Heart left ventricle (tissue), 16 donors: ENCODE measurements around the gene SYP. TPM values are rescaled to one million over a fixed set of nuclear protein-coding genes. Genes with fewer than 3 reads are reported as not detected.
A peak's percentile ranks its signal among the peaks of the same experiment; 100 is the strongest.

Source experiments
- ATAC-seq, 4 donors: fragments of 200-7000 bp; cut with Tn5 transposase; one replicate each; pipeline ENCODE4 v1.9.1; 2020 to 2022; ENCODE audit warnings: moderate library complexity in 4 of 4, mild to moderate bottlenecking in 3 of 4, moderate number of reproducible peaks in 1 of 4
- DNase-seq, 5 donors: peaks; one replicate each; pipeline ENCODE4 v3.0.0-alpha.2; 2020
- H3K27ac ChIP-seq, 12 donors: fragments of 200-600 bp; sonication (generic) in 4 of 12; one replicate each; pipeline versions ENCODE4 v1.5.0 to v1.8.0; 2016 to 2022; ENCODE audit warnings: mild to moderate bottlenecking in 2 of 12
- H3K27me3 ChIP-seq, 9 donors: fragments of 200-600 bp; sonication (generic) in 2 of 9; one replicate each; pipeline versions ENCODE4 v1.5.1 to v1.8.0; 2016 to 2022; ENCODE audit warnings: mild to moderate bottlenecking in 3 of 9
- H3K36me3 ChIP-seq, 9 donors: fragments of 200-600 bp; sonication (generic) in 2 of 9; one replicate each; pipeline versions ENCODE4 v1.5.0 to v1.8.0; 2018 to 2022; ENCODE audit warnings: mild to moderate bottlenecking in 2 of 9
- H3K4me1 ChIP-seq, 12 donors: fragments of 200-600 bp; sonication (generic) in 4 of 12; one replicate each; pipeline versions ENCODE4 v1.5.0 to v1.8.0; 2016 to 2022; ENCODE audit warnings: mild to moderate bottlenecking in 3 of 12
- H3K4me3 ChIP-seq, 12 donors: fragments of 200-600 bp; sonication (generic) in 4 of 12; one replicate each; pipeline versions ENCODE4 v1.5.0 to v1.8.0; 2017 to 2022; ENCODE audit warnings: mild to moderate bottlenecking in 9 of 12, moderate library complexity in 4 of 12
- H3K9me3 ChIP-seq, 12 donors: fragments of 200-600 bp; sonication (generic) in 4 of 12; one replicate each; pipeline versions ENCODE4 v1.5.0 to v1.8.0; 2016 to 2022; ENCODE audit warnings: mild to moderate bottlenecking in 1 of 12
- POLR2A ChIP-seq, 2 donors: fragments of 450-650 bp; IDR thresholded peaks; one replicate each; pipeline ENCODE4 v1.6.1; 2017; ENCODE audit warnings: antibody characterized with exemption in 2 of 2, mild to moderate bottlenecking in 2 of 2, moderate library complexity in 2 of 2
- WGBS, 4 donors: extraction: QIAGEN DNeasy Blood & Tissue Kit in 2 of 4; methylation state at CpG; one replicate each; pipeline versions ENCODE4 v1.1.5 to v1.1.7; 2013 to 2018; 5-methylcytosine and 5-hydroxymethylcytosine counted together
- intact Hi-C, 10 donors: fragments of 100-400 bp; cut with DNase I; formaldehyde crosslinking; loops; one replicate each; pipeline versions ENCODE4 v1.11.1 to v1.14.2; 2022
- polyA plus RNA-seq, 2 donors: library from polyadenylated mRNA; stranded (reverse); fragments of 200-250 nt; gene quantifications; one replicate each; pipeline ENCODE4 v1.2.3, GENCODE V29; 2013
- total RNA-seq, 9 donors: library from RNA; depleted of rRNA in 2 of 9; stranded (reverse); fragments of >200 nt in 2 of 9; fragmentation: NEBNext Ultra II Directional in 3 of 9; extraction: Animal tissue kit (Norgen Biotek cat#: 25700) in 3 of 9; gene quantifications; one replicate each; pipeline versions ENCODE4 v1.1.0 to v1.2.4, GENCODE V29; 2016 to 2023
- TF ChIP-seq, protein P1 (sequence below), 12 donors: fragments of 200-600 bp; sonication (generic) in 4 of 12; IDR thresholded peaks; one replicate each; pipeline versions ENCODE4 v1.5.0 to v1.8.0; 2018 to 2022; ENCODE audit warnings: antibody characterized with exemption in 12 of 12, mild to moderate bottlenecking in 5 of 12
- donor health status: ischemic (EF 13 %, LVEDD 7.1; RV severe dilation, severe dysfunction).
- donor health status: healthy with polysubstance abuse.
- donor health status: DM: no; HTN: yes; CAD: no.
- donor health status: DM: no; HTN: no; CAD: no.
- donor health status: ischemic (EF 25% LVEDD 6.9; RV normal size, moderate dysfunction).
- donor health status: ischemic (EF 25% LVEDD 5.7; RV mildly dilated, moderate dysfunction).
- donor health status: healthy.
- donor health status: DM: yes; HTN: yes; CAD: no.
- donor health status: ischemic (EF 35%, LVEDD 5.7; RV mildly dilated, moderate dysfunction).
- donor health status: nonischemic (EF 11% LVEDD 7.7; RV severe dilation, severe dysfunction).
- donor health status: DM: yes; HTN: yes; CAD: no.
- donor health status: PGD.
- donor health status: ischemic (EF 29% LVEDD 5.4; RV normal size, mild dysfunction).
- donor health status: nonischemic (EF 23%, LVEDD 6.1; RV moderate dilation, normal function).

The SYP gene
- total and polyA plus RNA-seq, 11 donors, result 0.49 to 3.7 (median 1.3) TPM

DNA sequence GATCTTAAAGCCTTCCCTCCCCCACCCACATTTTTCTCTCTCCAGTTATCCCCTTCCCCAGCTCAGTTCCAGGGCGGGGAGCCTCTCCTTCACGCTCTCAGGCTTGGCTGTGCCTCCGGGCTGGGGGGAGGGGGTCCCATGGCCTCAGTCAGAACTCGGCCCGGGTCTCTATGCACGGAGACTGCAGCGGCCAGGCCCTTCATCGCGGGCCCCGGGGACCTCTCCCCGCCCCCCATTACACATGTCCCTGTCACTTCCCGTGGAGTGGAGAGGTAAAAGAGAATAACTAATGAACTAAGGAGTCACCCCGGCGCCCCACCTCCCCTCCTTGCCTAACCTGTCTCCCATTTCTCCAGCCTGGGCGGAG is 13.0 kb downstream of the SYP start:
- ATAC-seq (no peak), DNase-seq (no peak)
- Histone ChIP-seq H3K36me3 (peaks cover 0 to 15% (median 7%) of the 10 kb centered on the region in 9 donors), H3K27ac (peak overlapping the region in 7 of 12 donors; percentile 75 to 89 (median 83)), H3K4me1 (peaks cover 0 to 23% (median 7%) of the 10 kb centered on the region in 12 donors), H3K27me3 (no peaks in the 10 kb centered on the region), H3K9me3 (no peaks in the 10 kb centered on the region), H3K4me3 (no peak overlapping the region)
- WGBS, 4 donors, result 56 to 64% (median 63%) methylated on average over 15 of the region's 15 CpGs
- intact Hi-C loops, result loop anchor here in 1 of 10 donors (2.0 kb wide), 1 partner anchor 20 kb away; no protein-coding TSS in a partner anchor
- TF ChIP-seq, protein P1, sequence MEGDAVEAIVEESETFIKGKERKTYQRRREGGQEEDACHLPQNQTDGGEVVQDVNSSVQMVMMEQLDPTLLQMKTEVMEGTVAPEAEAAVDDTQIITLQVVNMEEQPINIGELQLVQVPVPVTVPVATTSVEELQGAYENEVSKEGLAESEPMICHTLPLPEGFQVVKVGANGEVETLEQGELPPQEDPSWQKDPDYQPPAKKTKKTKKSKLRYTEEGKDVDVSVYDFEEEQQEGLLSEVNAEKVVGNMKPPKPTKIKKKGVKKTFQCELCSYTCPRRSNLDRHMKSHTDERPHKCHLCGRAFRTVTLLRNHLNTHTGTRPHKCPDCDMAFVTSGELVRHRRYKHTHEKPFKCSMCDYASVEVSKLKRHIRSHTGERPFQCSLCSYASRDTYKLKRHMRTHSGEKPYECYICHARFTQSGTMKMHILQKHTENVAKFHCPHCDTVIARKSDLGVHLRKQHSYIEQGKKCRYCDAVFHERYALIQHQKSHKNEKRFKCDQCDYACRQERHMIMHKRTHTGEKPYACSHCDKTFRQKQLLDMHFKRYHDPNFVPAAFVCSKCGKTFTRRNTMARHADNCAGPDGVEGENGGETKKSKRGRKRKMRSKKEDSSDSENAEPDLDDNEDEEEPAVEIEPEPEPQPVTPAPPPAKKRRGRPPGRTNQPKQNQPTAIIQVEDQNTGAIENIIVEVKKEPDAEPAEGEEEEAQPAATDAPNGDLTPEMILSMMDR (IDR thresholded peaks at IDR 0.05), result no peak
- TF ChIP-seq POLR2A (IDR thresholded peaks at IDR 0.05), result no peak

DNA sequence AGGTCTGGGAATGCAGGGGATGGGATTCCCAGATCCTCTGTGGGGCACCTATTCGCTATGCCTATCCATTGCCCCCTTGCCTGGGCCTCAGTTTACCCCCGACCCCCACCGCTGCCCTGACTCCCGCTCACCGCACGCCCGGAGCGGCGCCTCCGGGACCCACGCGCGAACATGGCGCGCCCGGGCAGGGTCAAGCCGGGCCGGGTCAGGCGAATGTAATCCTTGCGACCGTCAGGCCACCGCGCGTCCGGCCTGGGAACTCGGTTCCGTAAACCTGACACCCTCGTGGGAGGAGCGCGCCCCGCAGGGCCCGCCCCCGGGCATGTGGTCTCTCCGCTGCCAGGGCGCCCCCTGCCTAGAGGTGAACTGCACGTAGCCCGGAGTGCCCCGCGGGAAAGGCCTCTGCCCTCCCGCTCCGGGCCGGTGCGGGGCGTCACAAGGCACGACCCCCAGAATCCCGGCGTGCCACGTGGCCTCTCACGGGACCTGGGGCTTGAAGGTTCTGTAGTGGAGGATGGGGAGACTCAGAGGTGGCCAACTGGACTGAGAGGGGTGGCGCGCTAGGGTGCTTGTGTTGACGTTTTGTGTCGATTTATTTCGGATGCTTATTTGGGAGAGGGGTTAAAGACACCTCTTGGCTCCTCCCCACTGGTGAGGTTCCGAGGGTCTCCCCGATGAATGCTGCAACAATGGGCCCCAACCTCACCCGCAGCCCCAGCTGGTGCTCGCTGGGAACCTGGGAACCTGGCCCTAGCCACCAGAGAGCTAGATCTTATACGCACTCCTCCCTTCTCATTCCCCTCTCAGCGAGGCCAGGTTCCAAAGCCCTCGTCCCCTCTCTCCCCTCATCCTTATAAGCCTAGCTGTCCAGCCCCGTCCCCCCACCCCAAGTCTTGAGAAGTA is 13.6 kb downstream of the SYP start, which contains the start of gene PRICKLE3:
TSS of gene PRICKLE3 (minus strand) at position 249 of the 903 bp plus-strand sequence. CDS start at position 173, 76 bp downstream.
- no peaks in the 10 kb centered on the region for H3K9me3 ChIP-seq
- 11 to 60% (median 28%) methylated on average over 42 to 62 of the region's 62 CpGs for WGBS, 4 donors
- peak in 3 of 4 donors; percentile 37 to 57 (median 55) for ATAC-seq
- TF ChIP-seq, protein P1 (IDR thresholded peaks at IDR 0.05), result peak in 11 of 12 donors; percentile 11 to 59 (median 40)
- peak in 1 of 2 donors; percentile 68 for TF ChIP-seq POLR2A (IDR thresholded peaks at IDR 0.05)
- peaks cover 0 to 19% (median 4%) of the 10 kb centered on the region in 12 donors for H3K4me1 ChIP-seq
- intact Hi-C loops, result loop anchor here in 1 of 10 donors (2.0 kb wide), 1 partner anchor 20 kb away; no protein-coding TSS in a partner anchor
- H3K36me3 ChIP-seq, result peaks cover 0 to 18% (median 7%) of the 10 kb centered on the region in 9 donors
- peak within 1 kb of the TSS; percentile 10 to 84 (median 59) for H3K4me3 ChIP-seq
- DNase-seq, result peak; percentile 86 to 91 (median 87)
- H3K27ac ChIP-seq, result peak within 1 kb of the TSS; percentile 61 to 89 (median 83)
- no peaks in the 10 kb centered on the region for H3K27me3 ChIP-seq

DNA sequence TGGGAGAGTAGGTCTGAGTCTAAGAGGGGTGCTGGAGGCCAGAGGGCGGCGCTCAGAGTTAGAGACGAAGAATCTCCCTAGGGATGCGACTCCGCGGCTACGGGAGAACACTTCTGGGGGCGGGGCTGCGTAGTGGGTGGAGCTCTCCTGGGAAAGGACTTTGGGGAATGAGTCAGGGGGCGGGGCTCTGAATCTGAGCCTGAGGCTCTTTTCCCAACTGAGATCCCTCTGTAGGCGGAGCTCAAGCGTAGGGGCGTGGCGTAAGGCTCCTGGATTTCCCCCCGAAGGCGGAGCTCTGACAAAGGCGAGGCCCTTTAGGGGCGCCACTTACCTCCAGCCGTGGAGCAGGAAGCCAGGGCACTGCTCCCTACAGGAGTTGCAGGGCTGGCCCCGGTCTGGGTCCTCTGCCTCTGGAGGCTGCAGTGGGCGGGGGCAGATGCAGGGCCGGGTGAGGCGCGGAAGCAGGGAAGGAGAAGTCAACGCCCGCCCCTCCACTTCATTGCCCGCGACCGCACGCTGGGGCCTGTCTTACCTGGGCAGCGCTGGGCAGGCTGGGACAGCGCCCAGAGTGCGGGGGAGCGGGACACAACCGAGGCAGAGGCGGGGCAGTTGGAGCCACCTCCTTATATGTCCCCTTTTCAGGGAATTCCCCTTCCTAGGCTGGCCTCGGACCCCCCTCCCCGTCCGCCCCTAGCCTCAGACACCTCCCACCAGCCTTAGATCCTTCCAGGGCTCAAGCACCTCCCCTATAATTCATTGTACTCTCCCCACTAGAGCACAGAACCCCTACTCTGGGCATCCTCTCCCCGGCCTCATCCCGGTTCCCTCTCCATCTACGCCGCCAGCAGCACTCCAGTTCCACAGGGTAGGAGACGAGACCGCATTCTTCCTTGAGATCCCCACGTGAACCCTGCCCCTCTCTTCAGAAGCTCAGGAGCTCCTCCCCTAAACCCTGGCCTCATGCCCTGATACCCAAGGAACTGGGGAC is 15.4 kb downstream of the SYP start:
- Histone ChIP-seq H3K4me3 (peak overlapping the region in 10 of 12 donors; percentile 40 to 84 (median 60)), H3K9me3 (no peaks in the 10 kb centered on the region), H3K36me3 (peaks cover 0 to 29% (median 7%) of the 10 kb centered on the region in 9 donors), H3K27me3 (no peaks in the 10 kb centered on the region), H3K4me1 (peaks cover 0 to 19% (median 3%) of the 10 kb centered on the region in 12 donors), H3K27ac (peak overlapping the region; percentile 40 to 89 (median 69))
- TF ChIP-seq, protein P1 (IDR thresholded peaks at IDR 0.05), result peak in 2 of 12 donors; percentile 16 to 19
- peak in 1 of 2 donors; percentile 65 for TF ChIP-seq POLR2A (IDR thresholded peaks at IDR 0.05)
- intact Hi-C loops, result no loop called here
- peak; percentile 81 to 92 (median 84) for ATAC-seq
- 9 to 55% (median 29%) methylated on average over 36 to 46 of the region's 46 CpGs for WGBS, 4 donors
- peak; percentile 88 to 95 (median 91) for DNase-seq
